HG03025 (cell line): Measurements from ENCODE around the gene AK8.
"Not testable (repeated sequence)": the region's sequence is repeated elsewhere in the genome, so short reads cannot be mapped to it uniquely, and the experiment has no call there.

ENCODE experiments used
- ATAC-seq: cut with Tn5 transposase; IDR thresholded peaks from one replicate; pipeline ENCODE4 v1.9.1; 2021; ENCODE audit warnings: mild to moderate bottlenecking, moderate library complexity; ENCODE audit not compliant: unreplicated experiment, low FRiP score

The AK8 gene

GRCh38 chr9:132776891-132777290 is 101.2 kb downstream of the AK8 start:
- no peak for ATAC-seq

DNA sequence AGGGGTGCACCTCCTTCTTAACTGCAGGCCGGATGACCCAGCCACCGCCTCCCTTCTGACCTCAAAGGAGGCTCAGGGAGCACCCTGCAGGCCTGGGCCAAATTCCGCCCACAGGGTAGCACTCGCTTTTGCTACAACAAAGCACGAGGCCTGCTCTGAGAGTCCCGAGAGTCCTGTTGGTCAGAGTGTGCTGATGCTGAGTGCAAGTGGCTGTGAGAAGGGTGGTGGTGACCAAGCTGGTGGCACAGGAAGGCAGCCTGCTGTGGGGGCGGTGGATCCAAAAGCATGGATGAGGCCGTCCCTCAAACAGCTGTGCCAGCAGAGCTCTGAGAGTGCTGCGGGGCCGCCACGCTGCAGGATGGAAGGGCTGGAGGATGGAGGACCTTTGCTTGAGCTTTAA is 101.8 kb downstream of the AK8 start:
- ATAC-seq: no peak

DNA sequence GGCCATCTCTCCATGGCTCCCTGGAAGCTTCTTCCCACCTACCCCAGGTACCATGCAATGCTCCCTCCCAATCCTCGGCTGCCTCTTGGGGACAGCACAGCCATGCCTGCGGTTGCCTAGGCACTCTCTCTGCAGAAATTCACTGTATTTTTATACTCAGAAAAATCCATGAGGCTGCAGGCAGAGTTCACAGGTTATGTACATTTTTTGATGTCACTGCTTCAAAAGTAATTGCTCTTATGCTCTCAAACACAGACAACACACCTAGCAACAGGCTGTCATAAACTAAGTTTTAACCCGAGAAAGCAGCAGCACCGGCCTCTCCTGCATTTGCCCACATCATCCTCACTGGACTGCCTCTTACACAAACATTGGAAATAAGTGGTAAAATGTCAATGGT is 102.4 kb downstream of the AK8 start:
- no peak for ATAC-seq

DNA sequence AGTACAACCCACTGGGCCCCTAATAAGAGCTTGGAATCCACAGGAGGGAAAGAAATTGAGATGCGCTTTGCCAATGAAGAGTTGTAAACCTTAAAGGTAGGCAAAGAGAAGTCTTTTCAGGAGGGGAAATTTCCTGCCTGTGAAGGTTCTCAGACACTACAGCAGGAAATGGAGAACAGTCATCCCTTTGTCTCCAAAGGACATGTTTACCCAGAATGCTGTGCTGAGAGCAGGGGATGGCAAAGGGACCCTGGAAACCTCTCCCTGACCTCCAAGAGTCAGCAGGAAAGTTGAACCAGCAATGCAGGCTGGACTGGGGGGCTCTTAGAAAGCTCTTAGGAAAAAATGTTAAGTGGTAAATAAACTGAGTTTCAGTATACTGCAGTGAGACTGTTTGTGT is 103.2 kb downstream of the AK8 start:
- ATAC-seq: no peak

DNA sequence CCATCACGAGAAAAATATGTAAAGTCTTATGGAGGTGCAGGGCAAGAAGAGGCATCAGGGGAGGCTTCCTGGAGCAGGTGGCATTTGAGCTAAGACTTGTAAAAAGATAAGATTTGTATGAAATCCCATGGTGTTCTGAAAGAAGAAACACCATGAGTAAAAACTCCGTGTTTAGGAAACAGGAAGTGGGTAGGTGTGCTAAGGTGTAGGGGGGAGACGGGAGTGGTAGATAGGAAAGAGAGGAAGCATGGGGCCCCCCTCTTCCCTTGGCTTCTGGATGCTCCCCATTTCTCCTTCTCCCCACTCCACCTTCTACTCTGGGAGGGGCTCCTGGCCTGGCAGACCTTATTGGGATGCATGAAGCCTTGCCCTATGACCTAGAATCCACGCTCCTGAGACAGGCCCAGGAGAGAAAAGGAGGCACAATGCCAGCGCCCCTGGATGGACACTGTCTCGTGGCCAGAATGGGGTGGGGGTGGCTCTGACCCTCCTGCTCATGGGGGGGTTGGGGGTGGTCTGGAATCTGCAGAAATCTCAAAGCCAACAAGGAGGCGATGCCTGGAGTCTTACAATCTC is 104.2 kb downstream of the AK8 start:
- no peak for ATAC-seq

GRCh38 chr9:132773093-132773492 is 105.0 kb downstream of the AK8 start:
- no peak for ATAC-seq

DNA sequence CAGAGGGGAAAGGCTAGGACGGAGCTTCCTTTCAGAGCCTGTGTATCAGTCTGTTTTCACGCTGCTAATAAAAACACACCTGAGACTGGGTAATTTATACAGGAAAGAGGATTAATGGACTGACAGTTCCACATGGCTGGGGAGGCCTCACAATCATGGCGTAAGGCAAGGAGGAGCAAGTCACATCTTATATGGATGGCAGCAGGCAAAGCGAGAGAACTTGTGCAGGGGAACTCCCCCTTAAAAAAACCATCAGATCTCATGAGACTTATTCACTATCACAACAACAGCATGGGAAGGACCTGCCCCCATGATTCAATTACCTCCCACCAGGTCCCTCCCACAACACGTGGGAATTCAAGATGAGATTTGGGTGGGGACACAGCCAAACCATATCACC is 106.3 kb downstream of the AK8 start:
- ATAC-seq: not testable (repeated sequence)

GRCh38 chr9:132770770-132771310 is 107.2 kb downstream of the AK8 start:
- ATAC-seq: no peak

- no peak for ATAC-seq
Observed at GRCh38 chr9:132769906-132770769, 107.9 kb downstream of the AK8 start.

- no peak for ATAC-seq
Observed at GRCh38 chr9:132768932-132769905, 108.9 kb downstream of the AK8 start.

GRCh38 chr9:132763574-132763973 is 114.5 kb downstream of the AK8 start:
- ATAC-seq: no peak

DNA sequence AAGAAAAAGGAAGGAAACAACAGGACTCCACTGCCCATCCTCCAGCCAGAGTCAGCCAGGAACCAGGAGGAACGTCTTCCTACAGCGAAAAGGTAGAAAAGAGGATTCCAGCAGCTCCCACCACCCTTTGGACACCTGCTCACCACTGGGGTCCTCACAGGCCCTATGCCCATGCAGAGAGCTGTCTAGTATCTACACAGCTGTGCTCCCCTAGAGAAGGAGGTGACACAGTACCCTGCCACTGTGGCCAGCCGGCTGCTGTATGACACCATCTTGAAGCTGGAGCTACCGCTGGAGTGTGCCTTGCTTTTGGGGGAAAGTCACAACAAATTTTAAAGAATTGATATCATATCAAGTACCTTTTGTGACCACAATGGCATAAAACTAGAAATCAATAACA is 115.2 kb downstream of the AK8 start:
- no peak for ATAC-seq

DNA sequence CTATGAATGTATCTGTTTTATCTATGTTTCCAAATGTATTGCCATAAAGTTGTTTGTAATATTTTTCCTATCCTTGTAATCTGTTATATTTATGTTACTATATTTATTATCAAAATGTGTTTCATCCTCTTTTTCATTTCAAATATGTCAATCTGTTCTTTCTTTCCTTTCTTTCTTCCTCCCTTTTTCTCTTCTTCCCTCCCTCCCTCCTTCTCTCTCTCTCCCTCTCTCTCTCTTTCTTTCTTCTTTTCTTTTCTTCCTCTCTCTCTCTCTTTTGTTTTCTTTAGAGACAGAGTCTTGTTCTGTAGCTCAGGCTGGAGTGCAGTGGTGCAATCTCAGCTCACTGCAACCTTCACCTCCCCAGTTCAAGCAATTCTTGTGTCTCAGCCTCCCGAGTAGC is 116.5 kb downstream of the AK8 start:
- no peak for ATAC-seq

GRCh38 chr9:132760057-132760456 is 118.0 kb downstream of the AK8 start:
- ATAC-seq: no peak

- no peak for ATAC-seq
Observed at GRCh38 chr9:132757016-132757415, 121.1 kb downstream of the AK8 start.

- no peak for ATAC-seq
Observed at GRCh38 chr9:132756214-132756845, 121.8 kb downstream of the AK8 start.

DNA sequence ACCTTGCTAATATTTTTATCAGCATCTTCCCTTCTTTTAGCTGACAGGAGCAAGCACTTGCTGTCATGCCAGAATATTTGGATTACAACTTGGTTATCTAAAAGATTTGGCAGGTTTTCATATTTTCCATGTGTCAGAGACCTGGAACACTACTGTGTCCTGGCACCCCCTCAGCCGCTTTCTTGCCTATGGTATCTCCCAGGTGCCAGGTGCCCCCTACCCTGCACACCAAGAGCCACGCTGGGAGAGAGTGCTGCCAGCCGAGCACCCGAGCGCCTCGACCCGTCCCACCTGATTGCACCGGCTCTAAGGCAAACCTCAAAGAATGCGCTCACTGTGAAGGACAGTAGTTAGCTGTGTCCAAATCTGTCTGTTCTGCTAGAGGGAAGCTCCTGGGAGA is 123.0 kb downstream of the AK8 start:
- ATAC-seq: no peak

DNA sequence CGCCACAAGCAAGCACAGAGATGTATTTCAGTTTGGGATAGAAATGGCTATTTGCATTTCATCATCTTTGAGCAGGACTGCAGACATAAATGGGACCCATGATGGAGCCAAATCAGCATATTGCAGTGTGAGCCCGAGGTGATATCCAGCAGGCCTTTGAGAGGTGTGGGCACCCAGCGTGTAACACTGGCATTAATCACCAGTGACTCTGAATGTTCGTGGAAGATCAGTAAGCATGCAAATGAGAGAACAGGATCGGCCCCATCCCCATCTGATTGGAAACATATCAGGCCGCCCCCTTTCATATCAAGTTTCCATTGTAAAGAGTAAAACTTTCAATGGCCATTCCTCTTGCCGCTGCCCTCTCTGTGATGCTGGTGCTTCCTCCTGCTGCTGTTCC is 123.8 kb downstream of the AK8 start:
- ATAC-seq: no peak

DNA sequence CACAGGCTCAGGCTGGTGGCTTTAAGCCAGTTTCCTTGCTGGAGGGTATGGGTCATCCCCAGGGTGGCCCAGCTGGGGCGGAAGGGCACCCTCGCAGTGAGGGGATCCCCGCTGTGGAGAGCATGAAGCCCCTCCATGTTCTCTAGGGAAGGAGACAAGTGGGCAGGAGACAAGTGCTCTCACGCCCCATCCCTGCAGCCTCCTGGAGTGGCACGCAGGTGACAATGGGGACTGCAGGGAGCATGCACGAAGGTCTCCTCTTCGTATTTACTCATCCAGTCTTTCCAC is 124.5 kb downstream of the AK8 start:
- ATAC-seq: no peak

GRCh38 chr9:132752877-132753592 is 125.0 kb downstream of the AK8 start:
- no peak for ATAC-seq
